Measurements from ENCODE around the gene GUCA1C. TPM values are rescaled to one million over a fixed set of nuclear protein-coding genes. Genes with fewer than 3 reads are reported as not detected.

The GUCA1C gene
- total and polyA plus RNA-seq, 10 of the 15 experiments (the other 5 are each of a cell fraction or from before 2014, with no cell fraction given) = not detected

DNA sequence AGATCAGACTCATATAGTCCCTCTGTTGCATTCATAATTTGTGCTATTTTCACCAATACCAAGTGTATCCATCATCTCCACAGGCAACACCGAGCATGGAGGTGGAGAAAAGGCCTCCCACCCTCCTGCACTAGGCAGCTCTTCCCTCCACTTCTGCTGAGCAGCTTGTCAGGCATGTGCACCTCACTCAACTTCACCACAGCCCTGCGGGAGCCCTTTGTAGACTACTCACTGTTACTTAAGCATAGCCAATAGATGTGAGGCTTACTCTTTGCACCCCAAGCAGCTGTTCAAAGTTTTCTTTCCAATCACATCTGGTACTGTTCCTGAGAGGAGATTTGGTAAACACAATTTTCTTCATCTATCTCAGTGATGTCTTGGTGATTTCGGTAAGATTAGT, 16.9 kb upstream of the GUCA1C start:
- no peak for FAIRE-seq
- Histone ChIP-seq H3K4me1 (ENCODE audit: control insufficient read depth, insufficient read depth, low read length) (no peaks in the 10 kb centered on the region), H3K27ac (ENCODE audit: control insufficient read depth, insufficient read depth) (no peak overlapping the region), H2AFZ (ENCODE audit: control insufficient read depth, low read depth, low read length) (no peak overlapping the region), H4K20me1 (ENCODE audit: control insufficient read depth, insufficient read depth) (no peaks in the 10 kb centered on the region), H3K27me3 (replicated peaks in 1 of 2; ENCODE audit: control insufficient read depth in 2 of 2, insufficient read depth in 2 of 2, low read length in 1 of 2) (peaks cover 0 to 1% of the 10 kb centered on the region in 2 experiments; a peak in 1 of 4 replicates), H3K36me3 (ENCODE audit: control insufficient read depth in 2 of 2, insufficient read depth in 2 of 2, low read length in 1 of 2) (no peaks in the 10 kb centered on the region), H3K9ac (ENCODE audit: control insufficient read depth, insufficient read depth, low read length) (no peak overlapping the region), H3K4me3 (no peak overlapping the region), H3K4me2 (ENCODE audit: control insufficient read depth, insufficient read depth) (no peak overlapping the region), H3K79me2 (ENCODE audit: control insufficient read depth, insufficient read depth, low read length) (no peaks in the 10 kb centered on the region), H3K9me3 (replicated peaks; ENCODE audit: control insufficient read depth, insufficient read depth, low read length) (no peaks in the 10 kb centered on the region)
- ATAC-seq = no peak
- in situ Hi-C loops (cut with MboI) = no loop called here
- ChIA-PET SMC1A (ENCODE audit: uncharacterized antibody, unreplicated experiment) (no interaction called here), RAD21 (ENCODE audit: unreplicated experiment) (no interaction called here), CTCF (interaction anchor here (1.3 kb wide), 1 partner anchor 17 kb away, joined by 3 read pairs; the partner anchor contains the start of gene GUCA1C), POLR2A (no interaction called here)
- intact Hi-C loops (cut with micrococcal nuclease; ENCODE audit: unreplicated experiment) = no loop called here
- no peak for DNase-seq (ENCODE audit: low read depth, low spot score)
- TF ChIP-seq SIX5 (IDR thresholded peaks at IDR 0.05; ENCODE audit: low read depth, low read length, severe bottlenecking) = no peak
- TF ChIP-seq TCF12 (IDR thresholded peaks at IDR 0.05; ENCODE audit: low read depth, low read length) = no peak
- TF ChIP-seq TARDBP (IDR thresholded peaks at IDR 0.05; ENCODE audit: borderline replicate concordance) = no peak
- no peak for TF ChIP-seq NR2F1 (conservative IDR thresholded peaks at IDR 0.05)
- no peak for TF ChIP-seq YY1 (IDR thresholded peaks at IDR 0.05; ENCODE audit: low read depth, low read length)
- TF ChIP-seq SUPT20H (IDR thresholded peaks at IDR 0.05; ENCODE audit: borderline replicate concordance, control insufficient read depth, low read depth, low read length) = no peak
- TF ChIP-seq CUX1 (IDR thresholded peaks at IDR 0.05; ENCODE audit: insufficient replicate concordance, low read depth, low read length) = no peak
- no peak for TF ChIP-seq KLF5 (IDR thresholded peaks at IDR 0.05; ENCODE audit: partially characterized antibody)
- TF ChIP-seq DPF2 (IDR thresholded peaks at IDR 0.05) = no peak
- TF ChIP-seq POU2F2 (IDR thresholded peaks at IDR 0.05; ENCODE audit: borderline replicate concordance, low read depth, low read length) = no peak
- TF ChIP-seq CHD4 (IDR thresholded peaks at IDR 0.05) = no peak
- TF ChIP-seq SMARCA5 (IDR thresholded peaks at IDR 0.05) = no peak
- TF ChIP-seq ZNF384 (IDR thresholded peaks at IDR 0.05; ENCODE audit: borderline replicate concordance, low read depth, low read length) = no peak
- no peak for TF ChIP-seq PAX8 (IDR thresholded peaks at IDR 0.05)
- no peak for TF ChIP-seq HDGF (IDR thresholded peaks at IDR 0.05)
- 30% methylated on average over 3 of the region's 3 CpGs for WGBS (ENCODE audit: insufficient coverage, insufficient replicate concordance, low lambda C conversion rate, missing lambda C conversion rate)
- no TSS peak for BruUV-seq (replicated peaks)

Data from GM12878 (cell line).